H9 (cell line): ENCODE data around the gene CADM1. TPM values are rescaled to one million over a fixed set of nuclear protein-coding genes. Genes with fewer than 3 reads are reported as not detected.

ENCODE experiments used
- DNase-seq: peaks from one replicate; pipeline ENCODE4 v3.0.0-alpha.2; 2017
- H2AFZ ChIP-seq: one replicate; pipeline ENCODE4 v1.6.1; 2013; ENCODE audit warnings: mild to moderate bottlenecking, low read length, control low read depth, moderate library complexity
- H2AK5ac ChIP-seq: 2 replicates; pipeline ENCODE4 v1.6.1; 2013; ENCODE audit warnings: low read length, control low read depth, mixed read lengths; ENCODE audit not compliant: insufficient read length
- H2BK120ac ChIP-seq: one replicate; pipeline ENCODE4 v1.6.1; 2013; ENCODE audit warnings: low read depth, mild to moderate bottlenecking, low read length, control low read depth, inconsistent platforms; ENCODE audit not compliant: poor library complexity, severe bottlenecking
- H2BK12ac ChIP-seq: 2 replicates; pipeline ENCODE4 v1.6.1; 2013; ENCODE audit warnings: low read length, control low read depth, mixed read lengths, low read depth; ENCODE audit not compliant: insufficient read length
- H2BK15ac ChIP-seq: 2 replicates; pipeline ENCODE4 v1.6.1; 2013; ENCODE audit warnings: low read depth, low read length, control low read depth
- H2BK20ac ChIP-seq: one replicate; pipeline ENCODE4 v1.6.1; 2013; ENCODE audit warnings: low read depth, mild to moderate bottlenecking, low read length, control low read depth, inconsistent platforms; ENCODE audit not compliant: poor library complexity, severe bottlenecking
- H2BK5ac ChIP-seq: 2 replicates; pipeline ENCODE4 v1.6.1; 2013; ENCODE audit warnings: low read length, control low read depth, mixed read lengths; ENCODE audit not compliant: insufficient read length
- H3K14ac ChIP-seq: 2 replicates; pipeline ENCODE4 v1.6.1; 2013; ENCODE audit warnings: low read length, control low read depth; ENCODE audit not compliant: insufficient read depth
- H3K18ac ChIP-seq: 2 replicates; pipeline ENCODE4 v1.6.1; 2013; ENCODE audit warnings: low read depth, mild to moderate bottlenecking, mixed read lengths, low read length, control low read depth; ENCODE audit not compliant: insufficient read length
- H3K23ac ChIP-seq: 2 replicates; pipeline ENCODE4 v1.6.1; 2013; ENCODE audit warnings: low read length, control low read depth, mixed read lengths, low read depth; ENCODE audit not compliant: insufficient read length
- H3K23me2 ChIP-seq: 2 replicates; pipeline ENCODE4 v1.6.1; 2013; ENCODE audit warnings: low read depth, mild to moderate bottlenecking, mixed read lengths, low read length, control low read depth; ENCODE audit not compliant: insufficient read length, poor library complexity, severe bottlenecking
- H3K27ac ChIP-seq: 2 replicates; pipeline ENCODE4 v1.5.1; 2013; ENCODE audit warnings: low read length, control low read depth, mixed read lengths, low read depth; ENCODE audit not compliant: insufficient read length
- H3K27me3 ChIP-seq: 2 replicates; pipeline ENCODE4 v1.6.1; 2013; ENCODE audit warnings: low read length, control low read depth, inconsistent platforms; ENCODE audit not compliant: insufficient read depth
- H3K4ac ChIP-seq: 2 replicates; pipeline ENCODE4 v1.6.1; 2013; ENCODE audit warnings: low read depth, mild to moderate bottlenecking, control low read depth, inconsistent platforms, low read length, moderate library complexity
- H3K4me1 ChIP-seq: 2 replicates; pipeline ENCODE4 v1.6.1; 2013; ENCODE audit warnings: low read length, control low read depth, inconsistent platforms; ENCODE audit not compliant: insufficient read depth
- H3K4me2 ChIP-seq: 2 replicates; pipeline ENCODE4 v1.6.1; 2013; ENCODE audit warnings: low read length, control low read depth, mixed read lengths; ENCODE audit not compliant: insufficient read length, insufficient read depth
- H3K56ac ChIP-seq: 2 replicates; pipeline ENCODE4 v1.6.1; 2013; ENCODE audit warnings: low read depth, mild to moderate bottlenecking, mixed read lengths, low read length, control low read depth; ENCODE audit not compliant: insufficient read length
- H3K79me1 ChIP-seq: 2 replicates; pipeline ENCODE4 v1.6.1; 2013; ENCODE audit warnings: low read depth, mild to moderate bottlenecking, moderate library complexity, low read length, control low read depth, inconsistent platforms; ENCODE audit not compliant: insufficient read depth, poor library complexity, severe bottlenecking
- H3K79me2 ChIP-seq: 2 replicates; pipeline ENCODE4 v1.6.1; 2013; ENCODE audit warnings: low read length, control low read depth, inconsistent platforms; ENCODE audit not compliant: insufficient read depth
- H3K9ac ChIP-seq: 2 replicates; pipeline ENCODE4 v1.6.1; 2013; ENCODE audit warnings: low read length, control low read depth, mixed read lengths; ENCODE audit not compliant: insufficient read length; ENCODE audit errors: extremely low read depth
- H3K9me3 ChIP-seq: one replicate; pipeline ENCODE4 v1.6.1; 2013; ENCODE audit warnings: low read depth, low read length, inconsistent platforms; ENCODE audit not compliant: control insufficient read depth
- H3T11ph ChIP-seq: one replicate; pipeline ENCODE4 v1.6.1; 2013; ENCODE audit warnings: mild to moderate bottlenecking, low read length, control low read depth, inconsistent platforms
- H4K20me1 ChIP-seq: one replicate; pipeline ENCODE4 v1.6.1; 2013; ENCODE audit not compliant: control insufficient read depth, insufficient read length, insufficient read depth
- H4K5ac ChIP-seq: 2 replicates; pipeline ENCODE4 v1.6.1; 2013; ENCODE audit warnings: low read depth, mild to moderate bottlenecking, mixed read lengths, low read length, control low read depth; ENCODE audit not compliant: insufficient read length
- H4K8ac ChIP-seq: replicated peaks from 2 replicates; pipeline ENCODE4 v1.6.1; 2013; ENCODE audit warnings: low read length, control low read depth, mixed read lengths, low read depth; ENCODE audit not compliant: insufficient read length
- H4K91ac ChIP-seq: 2 replicates; pipeline ENCODE4 v1.6.1; 2013; ENCODE audit warnings: low read depth, mild to moderate bottlenecking, moderate library complexity, mixed read lengths, low read length, control low read depth; ENCODE audit not compliant: insufficient read length
- H3K27ac Mint-ChIP-seq, 3 experiments: 2 replicates in 2 of 3; 3 replicates in 1 of 3; pipeline ENCODE4 v1.8.0; 2020 to 2021; ENCODE audit warnings: mixed read lengths in 3 of 3, mild to moderate bottlenecking in 1 of 3, moderate library complexity in 1 of 3
- H3K27me3 Mint-ChIP-seq: 2 replicates; pipeline ENCODE4 v1.8.0; 2021; ENCODE audit warnings: low read depth, mild to moderate bottlenecking, moderate library complexity, mixed read lengths
- H3K36me3 Mint-ChIP-seq, 3 experiments: 2 replicates in 2 of 3; 3 replicates in 1 of 3; pipeline ENCODE4 v1.8.0; 2020 to 2021; ENCODE audit warnings: low read depth in 3 of 3, mixed read lengths in 3 of 3; ENCODE audit not compliant: insufficient read depth in 1 of 3
- H3K4me1 Mint-ChIP-seq, 2 experiments: 2 replicates each; pipeline ENCODE4 v1.8.0; 2020; ENCODE audit warnings: mixed read lengths in 2 of 2
- H3K4me3 Mint-ChIP-seq, 2 experiments: 2 replicates in 1 of 2; 3 replicates in 1 of 2; pipeline ENCODE4 v1.8.0; 2020 to 2021; ENCODE audit warnings: mild to moderate bottlenecking in 2 of 2, mixed read lengths in 2 of 2, moderate library complexity in 1 of 2
- H3K9me3 Mint-ChIP-seq, 2 experiments: 2 replicates in 1 of 2; 3 replicates in 1 of 2; pipeline ENCODE4 v1.8.0; 2020; ENCODE audit warnings: mild to moderate bottlenecking in 2 of 2, mixed read lengths in 2 of 2, moderate library complexity in 1 of 2
- CTCF ChIP-seq: fragments of 200-600 bp; sonication (generic); conservative IDR thresholded peaks from 3 replicates; pipeline ENCODE4 v1.8.0; 2021; ENCODE audit warnings: antibody characterized with exemption, mild to moderate bottlenecking
- WGBS: extraction: QIAGEN DNeasy Blood & Tissue Kit; methylation state at CpG from one replicate; pipeline ENCODE4 v1.1.7; 2013; ENCODE audit warnings: missing lambda C conversion rate, low lambda C conversion rate, mixed read lengths; ENCODE audit not compliant: insufficient read length; ENCODE audit errors: extremely low coverage; 5-methylcytosine and 5-hydroxymethylcytosine counted together
- total RNA-seq: library from RNA; stranded (reverse); gene quantifications from 2 replicates; pipeline ENCODE4 v1.2.1, GENCODE V29; 2021

The CADM1 gene
- total RNA-seq, 1 experiment from 2014 or later = 11.9 TPM

- Histone ChIP-seq H4K8ac (no peak overlapping the region), H3K14ac (no peak overlapping the region), H4K91ac (no peak overlapping the region), H2BK120ac (no peak overlapping the region), H2BK12ac (no peak overlapping the region), H3K4ac (no peak overlapping the region), H3K79me2 (no peaks in the 10 kb centered on the region), H3K9me3 (no peaks in the 10 kb centered on the region), H4K20me1 (no peaks in the 10 kb centered on the region), H3T11ph (no peak overlapping the region), H3K4me1 (no peaks in the 10 kb centered on the region), H2BK20ac (no peak overlapping the region), H2BK5ac (no peak overlapping the region), H3K27ac (no peak overlapping the region), H3K56ac (no peak overlapping the region), H3K18ac (no peak overlapping the region), H3K23ac (no peak overlapping the region), H3K27me3 (no peaks in the 10 kb centered on the region), H3K23me2 (no peaks in the 10 kb centered on the region), H2AK5ac (no peak overlapping the region), H4K5ac (no peak overlapping the region), H2BK15ac (no peak overlapping the region), H3K79me1 (no peaks in the 10 kb centered on the region), H3K9ac (no peak overlapping the region), H3K4me2 (no peak overlapping the region), H2AFZ (no peak overlapping the region)
- no peak overlapping the region for H3K27ac Mint-ChIP-seq
- no CpG with 5 or more reads among the region's 3 CpGs for WGBS
- peaks cover 2 to 6% of the 10 kb centered on the region in 2 experiments for H3K4me1 Mint-ChIP-seq
- TF ChIP-seq CTCF = no peak
- 0 out of 7 replicates have a peak, but pooled peaks cover 0 to 3% (median 0%) of the 10 kb centered on the region in 3 experiments for H3K36me3 Mint-ChIP-seq
- H3K9me3 Mint-ChIP-seq = no peaks in the 10 kb centered on the region
- no peak for DNase-seq
- no peak overlapping the region for H3K4me3 Mint-ChIP-seq
- peaks cover 3% of the 10 kb centered on the region for H3K27me3 Mint-ChIP-seq
Measured at GRCh38 chr11:115488945-115489344, 15.3 kb downstream of the CADM1 start.
